Fibroblast of villous mesenchyme (primary cell): ENCODE measurements around the gene COX6A2. TPM values are rescaled to one million over a fixed set of nuclear protein-coding genes. Genes with fewer than 3 reads are reported as not detected.

Experiments used
- DNase-seq: peaks from one replicate; pipeline ENCODE4 v3.0.0-alpha.2; 2010; ENCODE audit warnings: low read depth
- H3K4me3 ChIP-seq: 2 replicates; pipeline ENCODE4 v1.5.1; 2011; ENCODE audit warnings: low read depth, mild to moderate bottlenecking, low read length
- total RNA-seq: library from RNA; depleted of rRNA; stranded (reverse); fragments of >200 nt; gene quantifications from 2 replicates; pipeline ENCODE4 v1.2.3, GENCODE V29; 2012
- TF ChIP-seq, protein P1 (sequence below): IDR thresholded peaks from 2 replicates; pipeline ENCODE4 v1.5.1; 2012; ENCODE audit warnings: low read depth, mild to moderate bottlenecking, low read length; ENCODE audit not compliant: insufficient read depth

The COX6A2 gene
- total RNA-seq, 1 donor, result not detected

DNA sequence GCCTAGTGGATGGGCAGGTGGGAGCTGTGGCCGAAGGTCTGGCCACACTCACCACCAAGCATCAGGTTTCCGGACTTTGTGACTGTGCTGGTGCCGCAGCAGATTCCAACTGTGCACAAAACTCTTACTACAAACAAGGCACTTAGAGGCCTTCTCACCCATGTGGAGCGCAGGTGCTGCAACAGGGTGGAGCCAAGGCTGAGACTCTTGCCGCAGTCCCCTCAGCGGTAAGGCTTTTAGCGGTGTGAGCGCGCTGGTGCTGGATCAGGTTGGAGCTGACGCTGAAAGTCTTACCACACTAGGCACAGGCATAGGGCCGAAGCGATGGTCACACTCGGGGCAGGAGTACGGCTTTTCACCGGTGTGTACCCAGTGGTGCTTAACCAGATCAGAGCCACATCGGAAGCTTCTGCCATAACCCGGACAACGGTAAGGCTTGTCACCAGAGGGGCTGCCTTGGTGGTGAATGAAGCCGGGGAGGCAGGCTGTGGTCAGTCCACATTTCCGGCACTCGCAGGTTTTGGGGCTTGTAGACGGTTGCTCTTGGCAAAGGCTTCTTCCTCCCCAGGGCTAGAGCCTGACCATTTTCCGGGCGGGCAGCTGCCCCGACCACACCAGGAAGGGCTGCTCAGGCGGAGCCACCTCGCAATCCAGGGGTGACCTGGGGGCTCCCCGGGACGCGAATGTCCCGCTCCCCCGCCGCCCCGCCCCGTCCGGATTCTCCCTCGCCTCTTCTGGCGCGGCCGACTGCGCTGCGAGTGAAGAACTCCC, 30.1 kb upstream of the COX6A2 start:
- TF ChIP-seq, protein P1, sequence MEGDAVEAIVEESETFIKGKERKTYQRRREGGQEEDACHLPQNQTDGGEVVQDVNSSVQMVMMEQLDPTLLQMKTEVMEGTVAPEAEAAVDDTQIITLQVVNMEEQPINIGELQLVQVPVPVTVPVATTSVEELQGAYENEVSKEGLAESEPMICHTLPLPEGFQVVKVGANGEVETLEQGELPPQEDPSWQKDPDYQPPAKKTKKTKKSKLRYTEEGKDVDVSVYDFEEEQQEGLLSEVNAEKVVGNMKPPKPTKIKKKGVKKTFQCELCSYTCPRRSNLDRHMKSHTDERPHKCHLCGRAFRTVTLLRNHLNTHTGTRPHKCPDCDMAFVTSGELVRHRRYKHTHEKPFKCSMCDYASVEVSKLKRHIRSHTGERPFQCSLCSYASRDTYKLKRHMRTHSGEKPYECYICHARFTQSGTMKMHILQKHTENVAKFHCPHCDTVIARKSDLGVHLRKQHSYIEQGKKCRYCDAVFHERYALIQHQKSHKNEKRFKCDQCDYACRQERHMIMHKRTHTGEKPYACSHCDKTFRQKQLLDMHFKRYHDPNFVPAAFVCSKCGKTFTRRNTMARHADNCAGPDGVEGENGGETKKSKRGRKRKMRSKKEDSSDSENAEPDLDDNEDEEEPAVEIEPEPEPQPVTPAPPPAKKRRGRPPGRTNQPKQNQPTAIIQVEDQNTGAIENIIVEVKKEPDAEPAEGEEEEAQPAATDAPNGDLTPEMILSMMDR, result peak; percentile 21
- H3K4me3 ChIP-seq, result peak overlapping the region; percentile 78
- peak; percentile 60 for DNase-seq

DNA sequence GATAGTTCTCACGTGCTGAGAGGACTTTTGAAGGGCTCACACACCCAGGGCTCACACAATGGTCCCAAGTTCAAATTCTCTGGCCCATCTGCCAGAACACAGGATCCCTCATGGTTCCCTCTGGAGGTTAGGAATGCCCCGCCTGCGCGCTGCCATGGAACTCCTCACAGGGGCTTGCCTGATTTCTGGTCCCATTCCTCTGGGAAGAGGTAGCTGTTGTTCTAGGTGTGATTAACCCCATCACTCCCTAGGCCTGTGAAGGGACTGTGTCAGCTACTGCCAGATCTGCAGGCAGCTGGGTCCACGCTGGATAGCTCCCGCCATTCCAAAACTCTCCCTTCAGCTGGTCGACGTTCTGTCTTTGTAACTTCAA, 28.8 kb upstream of the COX6A2 start:
- DNase-seq, result no peak
- H3K4me3 ChIP-seq, result no peak overlapping the region
- TF ChIP-seq, protein P1, result no peak

DNA sequence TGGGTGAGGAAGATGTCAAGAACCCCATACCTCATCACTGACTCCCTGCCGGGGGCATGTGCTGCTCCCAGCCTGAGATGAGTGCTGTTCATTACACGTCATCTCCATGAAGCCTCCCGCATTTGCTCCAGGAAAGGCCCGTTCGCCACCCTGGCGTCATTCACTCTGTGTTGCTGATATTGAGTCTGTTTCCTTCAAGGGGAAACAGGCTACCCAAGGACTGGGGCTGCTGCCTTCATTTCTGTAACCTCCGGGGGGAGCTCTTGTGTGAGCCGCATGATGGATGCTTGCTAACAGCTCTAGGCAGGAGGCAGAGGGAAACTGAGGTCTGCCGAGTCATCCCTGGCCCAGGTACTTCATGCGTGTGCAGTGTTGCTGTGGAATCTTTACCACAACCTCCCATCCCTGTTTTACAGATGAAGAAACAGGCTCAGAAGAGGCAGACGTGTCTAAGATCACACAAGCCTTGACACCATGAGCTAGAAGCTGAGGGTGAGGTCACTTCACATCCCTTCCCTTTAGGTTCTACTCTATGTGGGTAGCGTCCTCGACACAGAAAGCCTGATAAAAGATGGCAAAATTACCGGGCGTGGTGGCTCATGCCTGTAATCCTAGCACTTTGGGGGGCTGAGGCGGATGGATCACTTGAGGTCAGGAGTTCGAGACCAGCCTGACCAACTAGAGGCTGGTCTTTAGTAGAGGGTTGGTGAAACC, 27.6 kb upstream of the COX6A2 start:
- TF ChIP-seq, protein P1, result peak; percentile 46
- H3K4me3 ChIP-seq, result no peak overlapping the region
- no peak for DNase-seq

DNA sequence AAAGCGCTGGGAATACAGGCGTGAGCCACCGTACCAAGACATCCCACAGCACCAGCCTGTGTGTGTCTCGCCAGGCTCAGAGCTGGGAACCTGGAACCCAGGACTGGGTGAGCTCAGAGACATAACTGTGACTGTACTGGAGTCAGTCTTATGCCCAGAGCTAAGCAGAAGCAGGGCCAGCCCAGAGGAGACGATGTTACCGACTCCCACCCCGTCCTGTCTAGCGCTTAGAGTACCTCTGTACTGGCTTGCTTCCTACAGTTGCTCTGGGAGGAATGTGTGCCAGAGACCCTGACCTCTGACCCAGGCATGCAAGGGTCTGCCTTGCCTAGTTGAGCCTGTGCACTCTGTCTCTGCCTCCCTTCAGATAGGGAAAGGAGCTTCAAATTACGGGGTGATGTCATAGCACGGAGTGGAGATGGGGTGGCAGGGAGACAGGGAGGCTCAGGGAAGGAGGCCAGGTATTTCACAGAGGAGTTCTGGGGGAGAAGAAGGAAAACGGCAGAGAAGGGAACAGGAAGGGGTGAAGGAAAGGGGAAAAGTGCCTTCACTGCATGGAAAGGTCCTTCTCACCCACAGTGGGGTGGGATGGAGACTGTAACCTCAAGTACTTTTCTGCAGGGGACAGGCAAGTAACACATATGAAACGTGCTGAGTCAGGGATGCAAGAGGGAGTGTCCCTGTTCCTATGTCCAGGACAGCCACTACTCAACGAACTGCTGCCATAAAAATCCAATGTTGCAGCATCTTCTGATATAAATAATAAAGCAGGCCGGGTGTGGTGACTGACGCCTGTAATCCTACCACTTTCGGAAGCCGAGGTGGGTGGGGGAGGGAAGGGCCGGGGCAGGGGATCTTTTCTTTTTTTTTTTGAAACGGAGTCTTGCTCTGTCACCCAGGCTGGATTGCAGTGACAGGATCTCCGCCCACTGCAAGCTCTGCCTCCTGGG, 25.4 kb upstream of the COX6A2 start:
- H3K4me3 ChIP-seq, result no peak overlapping the region
- DNase-seq, result peak; percentile 68
- TF ChIP-seq, protein P1, result no peak

DNA sequence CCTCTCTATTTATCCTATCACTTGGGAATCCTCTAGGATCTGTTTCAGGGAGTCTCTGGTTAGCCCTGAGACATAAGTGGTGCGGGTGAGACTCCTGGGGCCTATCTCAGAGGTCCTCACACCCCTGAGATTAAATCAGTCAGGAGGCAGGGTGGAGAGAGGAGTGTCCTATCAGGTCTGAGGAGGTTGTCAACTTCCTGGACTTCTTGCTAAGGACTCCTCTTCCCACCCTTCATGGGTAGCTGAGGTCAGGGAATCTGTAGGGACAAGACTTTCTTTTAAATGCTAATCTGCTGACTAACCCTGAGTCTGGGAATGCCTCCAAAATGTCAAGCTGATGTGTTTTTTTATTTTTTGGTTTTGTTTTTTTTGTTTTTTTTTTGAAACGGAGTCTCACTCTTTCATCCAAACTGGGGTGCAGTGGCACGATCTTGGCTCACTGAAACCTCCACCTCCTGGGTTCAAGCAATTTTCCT, 24.5 kb upstream of the COX6A2 start:
- H3K4me3 ChIP-seq, result no peak overlapping the region
- TF ChIP-seq, protein P1, result no peak
- DNase-seq, result peak; percentile 91

DNA sequence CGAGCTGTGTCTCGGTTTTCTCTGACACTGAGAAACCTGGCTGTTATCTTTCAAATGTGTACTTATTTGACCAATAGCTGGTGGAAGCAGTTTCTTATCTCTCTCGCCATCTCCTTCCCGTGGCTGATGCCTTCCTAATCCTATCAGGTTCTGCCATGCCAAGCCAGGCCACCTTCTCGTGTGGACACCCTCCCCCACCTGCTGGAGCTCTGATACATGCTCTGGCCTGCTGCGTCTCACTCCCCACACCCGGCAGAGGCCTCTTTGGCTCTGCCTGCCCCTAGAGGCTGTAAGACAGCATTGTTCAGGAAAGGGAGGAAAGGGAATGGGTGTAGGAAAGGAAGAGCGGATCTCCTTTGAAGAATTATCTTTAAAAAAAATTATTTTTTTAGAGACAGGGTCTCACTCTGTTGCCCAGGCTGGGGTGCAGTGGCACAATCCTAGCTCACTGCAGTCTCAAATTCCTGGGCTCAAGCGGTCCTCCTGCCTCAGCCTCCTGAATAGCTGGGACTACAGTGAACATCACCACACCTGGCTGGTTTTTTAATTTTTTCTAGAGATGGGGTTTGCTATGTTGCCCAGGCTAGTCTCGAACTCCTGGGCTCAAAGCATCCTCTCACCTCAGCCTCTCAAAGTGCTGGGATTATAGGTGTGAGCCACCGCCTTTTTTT, 23.7 kb upstream of the COX6A2 start:
- no peak overlapping the region for H3K4me3 ChIP-seq
- peak; percentile 68 for DNase-seq
- TF ChIP-seq, protein P1, result peak; percentile 75
